Ishikawa (cell line): ENCODE measurements around the gene SYT7.

Experiments used
- CEBPB ChIP-seq: IDR thresholded peaks from 2 replicates; pipeline ENCODE4 v1.6.1; 2012
- CREB1 ChIP-seq: IDR thresholded peaks from 2 replicates; pipeline ENCODE4 v1.6.1; 2012; ENCODE audit warnings: low read depth
- EGR1 ChIP-seq: IDR thresholded peaks from 2 replicates; pipeline ENCODE4 v1.6.1; 2012
- EP300 ChIP-seq: IDR thresholded peaks from 2 replicates; pipeline ENCODE4 v1.6.1; 2012; ENCODE audit warnings: borderline replicate concordance
- FOXM1 ChIP-seq: IDR thresholded peaks from 2 replicates; pipeline ENCODE4 v1.6.1; 2012; ENCODE audit warnings: low read depth, borderline replicate concordance
- NFIC ChIP-seq: IDR thresholded peaks from 2 replicates; pipeline ENCODE4 v1.6.1; 2012
- RAD21 ChIP-seq: IDR thresholded peaks from 2 replicates; pipeline ENCODE4 v1.6.1; 2012; ENCODE audit warnings: low read depth
- TAF1 ChIP-seq: IDR thresholded peaks from 2 replicates; pipeline ENCODE4 v1.6.1; 2012; ENCODE audit warnings: low read depth, mild to moderate bottlenecking
- TCF12 ChIP-seq: IDR thresholded peaks from 2 replicates; pipeline ENCODE4 v1.6.1; 2012; ENCODE audit warnings: low read depth
- TEAD4 ChIP-seq: IDR thresholded peaks from 2 replicates; pipeline ENCODE4 v1.6.1; 2012
- YY1 ChIP-seq: IDR thresholded peaks from 2 replicates; pipeline ENCODE4 v1.6.1; 2012; ENCODE audit warnings: low read depth
- ZBTB7A ChIP-seq: IDR thresholded peaks from 2 replicates; pipeline ENCODE4 v1.6.1; 2012; ENCODE audit warnings: low read depth
- TF ChIP-seq, protein P1 (sequence below): IDR thresholded peaks from 2 replicates; pipeline ENCODE4 v1.6.1; 2012
- TF ChIP-seq, protein P2 (sequence below): IDR thresholded peaks from 2 replicates; pipeline ENCODE4 v1.6.1; 2012; ENCODE audit warnings: low read depth, mild to moderate bottlenecking
- TF ChIP-seq, protein P3 (sequence below): IDR thresholded peaks from 2 replicates; pipeline ENCODE4 v1.6.1; 2012

The SYT7 gene

GRCh38 chr11:61572913-61573312 is 8.0 kb downstream of the SYT7 start:
- TF ChIP-seq TAF1, result no peak
- TF ChIP-seq YY1, result no peak
- TF ChIP-seq TCF12, result no peak
- no peak for TF ChIP-seq CEBPB
- TF ChIP-seq CREB1, result no peak
- TF ChIP-seq TEAD4, result no peak
- TF ChIP-seq, protein P1, sequence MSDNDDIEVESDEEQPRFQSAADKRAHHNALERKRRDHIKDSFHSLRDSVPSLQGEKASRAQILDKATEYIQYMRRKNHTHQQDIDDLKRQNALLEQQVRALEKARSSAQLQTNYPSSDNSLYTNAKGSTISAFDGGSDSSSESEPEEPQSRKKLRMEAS, result no peak
- TF ChIP-seq EP300, result no peak
- TF ChIP-seq, protein P2, sequence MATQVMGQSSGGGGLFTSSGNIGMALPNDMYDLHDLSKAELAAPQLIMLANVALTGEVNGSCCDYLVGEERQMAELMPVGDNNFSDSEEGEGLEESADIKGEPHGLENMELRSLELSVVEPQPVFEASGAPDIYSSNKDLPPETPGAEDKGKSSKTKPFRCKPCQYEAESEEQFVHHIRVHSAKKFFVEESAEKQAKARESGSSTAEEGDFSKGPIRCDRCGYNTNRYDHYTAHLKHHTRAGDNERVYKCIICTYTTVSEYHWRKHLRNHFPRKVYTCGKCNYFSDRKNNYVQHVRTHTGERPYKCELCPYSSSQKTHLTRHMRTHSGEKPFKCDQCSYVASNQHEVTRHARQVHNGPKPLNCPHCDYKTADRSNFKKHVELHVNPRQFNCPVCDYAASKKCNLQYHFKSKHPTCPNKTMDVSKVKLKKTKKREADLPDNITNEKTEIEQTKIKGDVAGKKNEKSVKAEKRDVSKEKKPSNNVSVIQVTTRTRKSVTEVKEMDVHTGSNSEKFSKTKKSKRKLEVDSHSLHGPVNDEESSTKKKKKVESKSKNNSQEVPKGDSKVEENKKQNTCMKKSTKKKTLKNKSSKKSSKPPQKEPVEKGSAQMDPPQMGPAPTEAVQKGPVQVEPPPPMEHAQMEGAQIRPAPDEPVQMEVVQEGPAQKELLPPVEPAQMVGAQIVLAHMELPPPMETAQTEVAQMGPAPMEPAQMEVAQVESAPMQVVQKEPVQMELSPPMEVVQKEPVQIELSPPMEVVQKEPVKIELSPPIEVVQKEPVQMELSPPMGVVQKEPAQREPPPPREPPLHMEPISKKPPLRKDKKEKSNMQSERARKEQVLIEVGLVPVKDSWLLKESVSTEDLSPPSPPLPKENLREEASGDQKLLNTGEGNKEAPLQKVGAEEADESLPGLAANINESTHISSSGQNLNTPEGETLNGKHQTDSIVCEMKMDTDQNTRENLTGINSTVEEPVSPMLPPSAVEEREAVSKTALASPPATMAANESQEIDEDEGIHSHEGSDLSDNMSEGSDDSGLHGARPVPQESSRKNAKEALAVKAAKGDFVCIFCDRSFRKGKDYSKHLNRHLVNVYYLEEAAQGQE, result no peak
- TF ChIP-seq, protein P3, sequence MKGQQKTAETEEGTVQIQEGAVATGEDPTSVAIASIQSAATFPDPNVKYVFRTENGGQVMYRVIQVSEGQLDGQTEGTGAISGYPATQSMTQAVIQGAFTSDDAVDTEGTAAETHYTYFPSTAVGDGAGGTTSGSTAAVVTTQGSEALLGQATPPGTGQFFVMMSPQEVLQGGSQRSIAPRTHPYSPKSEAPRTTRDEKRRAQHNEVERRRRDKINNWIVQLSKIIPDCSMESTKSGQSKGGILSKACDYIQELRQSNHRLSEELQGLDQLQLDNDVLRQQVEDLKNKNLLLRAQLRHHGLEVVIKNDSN, result no peak
- TF ChIP-seq FOXM1, result no peak
- no peak for TF ChIP-seq RAD21
- no peak for TF ChIP-seq ZBTB7A
- no peak for TF ChIP-seq NFIC
- TF ChIP-seq EGR1, result no peak

- TF ChIP-seq FOXM1, result no peak
- no peak for TF ChIP-seq CEBPB
- no peak for TF ChIP-seq NFIC
- TF ChIP-seq EGR1, result no peak
- TF ChIP-seq, protein P1, result no peak
- no peak for TF ChIP-seq TEAD4
- TF ChIP-seq RAD21, result no peak
- TF ChIP-seq, protein P3, result no peak
- no peak for TF ChIP-seq TCF12
- no peak for TF ChIP-seq EP300
- no peak for TF ChIP-seq ZBTB7A
- no peak for TF ChIP-seq YY1
- no peak for TF ChIP-seq TAF1
Observed at GRCh38 chr11:61571869-61572268, 9.0 kb downstream of the SYT7 start.

- TF ChIP-seq, protein P3, result no peak
- TF ChIP-seq TCF12, result no peak
- no peak for TF ChIP-seq TEAD4
- no peak for TF ChIP-seq NFIC
- no peak for TF ChIP-seq EGR1
Observed at GRCh38 chr11:61571337-61571736, 9.5 kb downstream of the SYT7 start.

GRCh38 chr11:61569701-61570100 is 11.2 kb downstream of the SYT7 start:
- TF ChIP-seq, protein P3, result no peak
- TF ChIP-seq RAD21, result no peak

DNA sequence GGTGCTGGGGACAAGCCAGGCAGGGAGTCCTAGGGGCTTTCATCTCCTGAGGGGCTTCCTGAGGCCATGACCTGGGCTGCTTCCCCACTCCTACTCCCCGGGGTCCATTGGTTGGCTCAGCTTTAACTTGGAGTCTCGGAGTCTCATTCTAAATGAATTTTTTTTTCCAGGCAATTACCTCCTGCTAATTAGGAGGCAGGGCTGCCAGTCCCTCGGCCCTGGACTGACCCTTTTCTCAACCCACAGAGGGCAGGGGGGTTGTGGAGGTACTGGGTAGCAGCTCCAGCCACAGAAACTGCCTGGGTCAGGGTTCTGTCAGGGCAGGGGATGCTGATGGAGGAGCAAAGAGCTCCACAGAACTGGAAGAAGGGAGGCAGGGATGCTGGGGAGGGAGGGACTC is 11.9 kb downstream of the SYT7 start:
- TF ChIP-seq ZBTB7A (no peak), EP300 (no peak)
- TF ChIP-seq, protein P3, result no peak

DNA sequence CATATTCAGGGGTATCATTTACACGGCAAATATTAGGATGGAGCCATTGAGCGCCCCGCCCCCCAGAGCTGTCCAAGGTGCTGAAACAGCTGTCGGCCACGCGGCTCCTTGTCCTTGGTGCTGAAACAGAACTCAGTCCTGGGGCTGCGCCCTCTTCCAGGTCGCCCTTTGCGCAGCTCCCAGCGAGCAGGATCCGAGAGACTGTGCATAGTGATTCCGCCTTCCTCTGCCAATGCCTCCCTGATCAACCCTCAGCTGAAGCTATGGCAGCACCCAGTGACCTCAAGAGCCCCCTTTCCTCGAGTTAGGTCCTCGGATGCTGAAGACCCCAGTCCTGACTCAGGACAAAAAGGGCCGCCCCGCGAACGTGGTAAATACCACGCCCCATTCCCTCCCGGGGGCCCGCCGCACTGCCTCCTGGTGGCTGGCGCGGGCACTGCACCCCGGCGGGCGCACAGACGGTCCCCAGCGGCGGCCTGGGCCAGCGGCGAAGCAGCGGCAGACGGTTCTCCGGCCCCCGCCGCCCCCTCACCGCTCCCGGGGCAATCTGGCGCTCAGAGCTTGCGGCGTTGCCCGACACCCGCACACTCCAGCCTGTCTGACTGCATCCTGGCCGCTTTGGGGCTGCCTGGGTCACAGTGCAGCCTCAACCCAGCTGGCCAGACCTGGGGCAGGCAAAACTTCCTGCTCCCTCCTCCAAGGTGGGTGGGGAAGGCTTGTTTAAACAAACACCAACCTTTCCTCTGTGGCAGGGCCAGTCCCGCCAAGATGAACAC is 13.4 kb downstream of the SYT7 start:
- peak; percentile 89 for TF ChIP-seq TCF12
- peak; percentile 31; the same call in 1 of the 2 replicates for TF ChIP-seq RAD21
- peak; percentile 20; the same call in 1 of the 2 replicates for TF ChIP-seq ZBTB7A
- TF ChIP-seq NFIC, result no peak; the same call in 1 of the 2 replicates
- TF ChIP-seq TEAD4, result peak; percentile 25; the same call in 1 of the 2 replicates
- TF ChIP-seq, protein P2, result peak; percentile 100
- TF ChIP-seq, protein P1, result peak; percentile 100
- no peak for TF ChIP-seq CREB1
- TF ChIP-seq EP300, result no peak
- peak; percentile 16; the same call in 1 of the 2 replicates for TF ChIP-seq EGR1
- no peak for TF ChIP-seq CEBPB
- TF ChIP-seq, protein P3, result peak; percentile 45; the same call in 1 of the 2 replicates
- peak; percentile 80 for TF ChIP-seq YY1
- no peak for TF ChIP-seq TAF1
- no peak for TF ChIP-seq FOXM1
